Tibial artery (tissue), 4 donors: ENCODE measurements around the gene GRIA4.
"Not testable (repeated sequence)": the region's sequence is repeated elsewhere in the genome, so short reads cannot be mapped to it uniquely, and the experiment has no call there.

Experiments used
- DNase-seq, 2 donors: peaks; one replicate each; pipeline ENCODE4 v3.0.0-alpha.2; 2019
- H3K27ac ChIP-seq, 2 donors: fragments of 200-600 bp; sonication (generic) in 1 of 2; 1 replicate in 1 of 2; 2 replicates in 1 of 2; pipeline ENCODE4 v1.5.1; 2018 to 2019; ENCODE audit warnings: mild to moderate bottlenecking in 1 of 2
- H3K27me3 ChIP-seq, 2 donors: fragments of 200-600 bp; sonication (generic) in 1 of 2; one replicate each; pipeline versions ENCODE4 v1.5.1 to v1.6.0; 2016 to 2019
- H3K36me3 ChIP-seq, 3 donors: fragments of 200-600 bp; sonication (generic) in 2 of 3; one replicate each; pipeline ENCODE4 v1.5.1; 2016 to 2019; ENCODE audit warnings: mild to moderate bottlenecking in 2 of 3
- H3K4me1 ChIP-seq, 4 donors: fragments of 200-600 bp; sonication (generic) in 2 of 4; 1 replicate in 3 of 4; 2 replicates in 1 of 4; pipeline ENCODE4 v1.5.1; 2016 to 2019
- H3K4me3 ChIP-seq, 2 donors: fragments of 200-600 bp; sonication (generic) in 1 of 2; 1 replicate in 1 of 2; 2 replicates in 1 of 2; pipeline ENCODE4 v1.5.1; 2018 to 2019; ENCODE audit warnings: mild to moderate bottlenecking in 2 of 2
- H3K9me3 ChIP-seq, 3 donors: fragments of 200-600 bp; sonication (generic) in 1 of 3; one replicate each; pipeline ENCODE4 v1.5.1; 2016 to 2019
- intact Hi-C: fragments of 100-400 bp; cut with DNase I; formaldehyde crosslinking; loops from one replicate; pipeline ENCODE4 v1.15.0; 2023; ENCODE audit warnings: low total_unique reads
- TF ChIP-seq, protein P1 (sequence below), 2 experiments: fragments of 200-600 bp in 1 of 2; fragments of 450-650 bp in 1 of 2; IDR thresholded peaks; one replicate each; pipeline ENCODE4 v1.5.1; 2017 to 2019; ENCODE audit warnings: antibody characterized with exemption in 2 of 2, mild to moderate bottlenecking in 1 of 2, moderate library complexity in 1 of 2

The GRIA4 gene

DNA sequence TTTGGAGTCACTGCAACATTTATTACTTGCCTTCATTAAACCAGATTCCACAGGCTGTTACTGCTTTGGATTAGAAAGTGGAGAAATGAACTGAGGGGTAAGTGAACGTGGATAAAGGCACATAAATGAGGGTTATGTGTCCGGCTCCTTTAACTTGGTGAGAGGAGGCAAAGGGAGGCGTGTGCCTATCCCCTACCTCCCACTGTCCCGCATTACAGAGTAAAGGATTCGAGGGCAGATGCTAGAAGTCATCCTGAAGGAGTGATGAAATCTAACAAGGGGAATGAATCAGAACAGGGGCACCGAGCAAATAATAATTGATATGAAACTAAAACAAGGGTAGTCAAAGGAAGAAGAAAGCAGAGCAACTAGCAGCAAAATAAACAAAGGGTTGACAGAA lies 147.2 kb downstream of the GRIA4 start:
- no peaks in the 10 kb centered on the region for H3K9me3 ChIP-seq
- H3K36me3 ChIP-seq = no peaks in the 10 kb centered on the region
- no peak overlapping the region for H3K27ac ChIP-seq
- intact Hi-C loops = no loop called here
- DNase-seq = no peak
- no peak overlapping the region for H3K4me3 ChIP-seq
- no peaks in the 10 kb centered on the region for H3K27me3 ChIP-seq
- TF ChIP-seq, protein P1, sequence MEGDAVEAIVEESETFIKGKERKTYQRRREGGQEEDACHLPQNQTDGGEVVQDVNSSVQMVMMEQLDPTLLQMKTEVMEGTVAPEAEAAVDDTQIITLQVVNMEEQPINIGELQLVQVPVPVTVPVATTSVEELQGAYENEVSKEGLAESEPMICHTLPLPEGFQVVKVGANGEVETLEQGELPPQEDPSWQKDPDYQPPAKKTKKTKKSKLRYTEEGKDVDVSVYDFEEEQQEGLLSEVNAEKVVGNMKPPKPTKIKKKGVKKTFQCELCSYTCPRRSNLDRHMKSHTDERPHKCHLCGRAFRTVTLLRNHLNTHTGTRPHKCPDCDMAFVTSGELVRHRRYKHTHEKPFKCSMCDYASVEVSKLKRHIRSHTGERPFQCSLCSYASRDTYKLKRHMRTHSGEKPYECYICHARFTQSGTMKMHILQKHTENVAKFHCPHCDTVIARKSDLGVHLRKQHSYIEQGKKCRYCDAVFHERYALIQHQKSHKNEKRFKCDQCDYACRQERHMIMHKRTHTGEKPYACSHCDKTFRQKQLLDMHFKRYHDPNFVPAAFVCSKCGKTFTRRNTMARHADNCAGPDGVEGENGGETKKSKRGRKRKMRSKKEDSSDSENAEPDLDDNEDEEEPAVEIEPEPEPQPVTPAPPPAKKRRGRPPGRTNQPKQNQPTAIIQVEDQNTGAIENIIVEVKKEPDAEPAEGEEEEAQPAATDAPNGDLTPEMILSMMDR (IDR thresholded peaks at IDR 0.05) = no peak
- no peaks in the 10 kb centered on the region for H3K4me1 ChIP-seq

DNA sequence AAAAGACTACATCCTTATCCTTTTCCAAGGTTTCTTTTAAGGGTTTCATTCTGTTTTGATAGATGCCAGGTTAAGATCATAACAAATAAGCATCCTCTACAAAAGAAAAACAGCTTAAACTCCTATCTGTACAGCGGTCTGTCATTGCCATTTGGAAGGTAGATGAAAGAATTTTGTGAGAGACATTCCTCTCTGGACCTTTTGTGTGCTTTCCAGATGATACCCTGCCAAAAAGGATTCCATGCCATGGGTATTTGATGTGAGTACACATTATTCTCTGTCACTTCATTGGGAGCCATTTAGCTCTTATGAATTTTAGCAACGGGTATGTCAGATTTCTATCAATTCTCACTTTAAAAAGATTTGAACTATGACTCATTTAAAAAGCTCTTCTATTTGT lies 153.7 kb downstream of the GRIA4 start:
- no peak overlapping the region for H3K27ac ChIP-seq
- no peaks in the 10 kb centered on the region for H3K27me3 ChIP-seq
- intact Hi-C loops = no loop called here
- TF ChIP-seq, protein P1 (IDR thresholded peaks at IDR 0.05) = no peak
- H3K9me3 ChIP-seq = no peaks in the 10 kb centered on the region
- no peak overlapping the region for H3K4me3 ChIP-seq
- DNase-seq = no peak
- no peaks in the 10 kb centered on the region for H3K36me3 ChIP-seq
- H3K4me1 ChIP-seq = no peaks in the 10 kb centered on the region

DNA sequence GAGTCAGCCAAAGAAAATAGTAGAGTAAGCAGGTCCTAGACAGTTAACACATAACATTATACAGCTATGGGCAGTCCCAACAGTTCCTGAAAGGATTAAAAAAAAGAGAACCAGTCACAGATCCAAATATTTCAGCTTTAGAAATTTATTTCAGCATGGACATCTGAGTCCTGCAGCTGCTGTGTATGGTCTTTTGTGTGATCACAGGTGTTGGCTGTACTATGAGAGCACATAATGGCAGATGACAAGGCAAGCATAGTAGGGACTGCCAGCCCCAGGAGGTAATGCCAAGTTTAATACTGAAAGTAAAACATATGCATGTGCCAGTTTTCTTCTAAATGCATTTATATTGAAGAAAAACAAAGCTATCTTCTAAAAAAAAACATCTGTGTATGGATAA lies 158.1 kb downstream of the GRIA4 start:
- no peak for DNase-seq

DNA sequence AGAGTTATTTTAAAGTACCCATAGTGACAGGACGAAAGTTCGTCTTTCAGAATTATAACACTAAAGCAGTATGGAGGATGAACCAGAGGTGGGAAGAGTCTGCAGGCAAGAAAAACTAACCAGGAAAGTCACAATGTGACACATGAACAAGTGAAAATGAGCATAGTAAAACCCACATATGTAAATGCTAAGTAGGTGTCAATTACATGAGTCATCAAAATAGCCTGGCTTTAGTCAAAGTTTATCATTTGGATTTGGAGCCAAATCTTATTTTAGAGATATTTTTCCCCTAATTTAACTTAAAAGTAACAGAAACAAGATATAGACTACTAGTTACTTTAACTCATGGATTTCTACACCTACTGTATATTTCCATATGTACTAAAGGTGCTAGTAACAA lies 159.8 kb downstream of the GRIA4 start:
- TF ChIP-seq, protein P1 (IDR thresholded peaks at IDR 0.05) = no peak
- intact Hi-C loops = loop anchor here (5.0 kb wide), 1 partner anchor 117 kb away; no protein-coding TSS in a partner anchor

More for the DNA sequence above, 158.1 kb downstream of the GRIA4 start:
- Histone ChIP-seq H3K27ac (no peak overlapping the region), H3K4me1 (no peaks in the 10 kb centered on the region), H3K4me3 (no peak overlapping the region), H3K36me3 (no peaks in the 10 kb centered on the region), H3K9me3 (no peaks in the 10 kb centered on the region), H3K27me3 (no peaks in the 10 kb centered on the region)
- intact Hi-C loops = no loop called here
- TF ChIP-seq, protein P1 (IDR thresholded peaks at IDR 0.05) = no peak

DNA sequence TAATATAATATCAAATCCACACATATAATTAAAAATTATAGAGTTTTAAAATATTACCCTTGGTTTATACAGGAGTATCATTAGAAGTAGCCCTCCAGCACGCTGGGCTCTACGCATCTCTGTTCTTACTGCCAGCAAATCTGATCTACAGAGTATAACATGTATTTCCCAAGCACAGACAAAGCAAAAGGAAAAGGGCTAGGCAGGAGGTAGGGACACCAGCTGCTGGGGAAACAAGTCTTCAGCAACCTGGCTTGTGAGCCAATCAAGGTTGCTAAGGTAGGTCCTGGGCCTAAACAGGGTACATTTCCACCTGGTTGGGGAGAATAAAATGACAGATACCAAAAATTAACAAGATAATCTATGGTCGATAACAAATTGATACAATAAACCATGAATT lies 163.6 kb downstream of the GRIA4 start:
- not testable (repeated sequence) for DNase-seq, H3K4me1 ChIP-seq, H3K27ac ChIP-seq, H3K4me3 ChIP-seq, H3K27me3 ChIP-seq, H3K9me3 ChIP-seq, H3K36me3 ChIP-seq
- intact Hi-C loops = loop anchor here (5.0 kb wide), 1 partner anchor 121 kb away; no protein-coding TSS in a partner anchor

More for the DNA sequence above, 159.8 kb downstream of the GRIA4 start:
- Histone ChIP-seq H3K9me3 (no peaks in the 10 kb centered on the region), H3K36me3 (no peaks in the 10 kb centered on the region), H3K27me3 (no peaks in the 10 kb centered on the region), H3K4me1 (no peaks in the 10 kb centered on the region), H3K27ac (no peak overlapping the region), H3K4me3 (no peak overlapping the region)
- no peak for DNase-seq

DNA sequence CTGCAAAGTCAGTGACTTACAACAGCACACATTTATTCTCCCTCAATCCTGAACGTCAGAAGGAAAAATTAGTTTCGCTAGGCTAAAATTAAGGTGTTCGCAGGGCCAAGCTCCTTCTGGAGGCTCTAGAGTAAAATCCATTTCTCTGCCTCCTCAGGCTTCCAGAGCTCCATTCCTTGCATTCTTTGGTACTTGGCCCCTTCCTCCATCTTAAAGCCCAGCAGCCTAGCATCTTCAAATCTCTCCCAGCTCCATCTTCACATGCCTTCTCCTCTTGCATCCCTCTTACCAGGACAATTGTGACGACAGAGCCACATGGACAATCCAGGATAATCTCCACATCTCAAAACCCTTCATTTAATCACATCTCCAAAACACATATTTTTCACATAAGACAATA lies 165.0 kb downstream of the GRIA4 start:
- Histone ChIP-seq H3K27me3 (no peaks in the 10 kb centered on the region), H3K4me1 (no peaks in the 10 kb centered on the region), H3K9me3 (no peaks in the 10 kb centered on the region), H3K4me3 (no peak overlapping the region), H3K36me3 (no peaks in the 10 kb centered on the region), H3K27ac (no peak overlapping the region)
- no peak for DNase-seq
- TF ChIP-seq, protein P1 (IDR thresholded peaks at IDR 0.05) = no peak
- intact Hi-C loops = loop anchor here (5.0 kb wide), 1 partner anchor 123 kb away; no protein-coding TSS in a partner anchor
